IMR-90 (cell line): ENCODE measurements around the gene SLC35C1. TPM values are rescaled to one million over a fixed set of nuclear protein-coding genes. Genes with fewer than 3 reads are reported as not detected.

Experiments used
- ATAC-seq: fragments of 200-7000 bp; cut with Tn5 transposase; 2 replicates; pipeline ENCODE4 v1.9.1; 2020; ENCODE audit warnings: low read depth, mild to moderate bottlenecking, moderate library complexity
- BruUV-seq: library from RNA; stranded (reverse); fragments of 400-500 nt; replicated peaks from 2 replicates; lab custom pipeline; 2021; lab: Mats Ljungman, UMichigan
- CTCF ChIA-PET: fragments of 300-600 bp; formaldehyde crosslinking; extraction: SDS; loops from one replicate; lab custom pipeline; 2021; ENCODE audit warnings: antibody characterized with exemption; lab: Yijun Ruan, JAX
- POLR2A ChIA-PET: fragments of 300-600 bp; sonication (Branson Sonifier 250); formaldehyde crosslinking; loops from one replicate; lab custom pipeline; 2022; ENCODE audit warnings: antibody characterized with exemption; ENCODE audit not compliant: unreplicated experiment; lab: Charles Lee
- DNase-seq: peaks from one replicate; pipeline ENCODE4 v3.0.0; 2013
- H2AFZ ChIP-seq: replicated peaks from 2 replicates; pipeline ENCODE3; 2013; ENCODE audit warnings: low read length, mild to moderate bottlenecking; ENCODE audit not compliant: poor library complexity
- H2AK5ac ChIP-seq: 2 replicates; pipeline ENCODE4 v1.6.1; 2013; ENCODE audit warnings: low read depth, low read length, inconsistent platforms
- H2AK9ac ChIP-seq: replicated peaks from 2 replicates; pipeline ENCODE3; 2013; ENCODE audit warnings: mild to moderate bottlenecking, low read depth, low read length, moderate library complexity; ENCODE audit not compliant: poor library complexity
- H2BK120ac ChIP-seq: 2 replicates; pipeline ENCODE4 v1.6.1; 2013; ENCODE audit warnings: low read depth, low read length, inconsistent platforms
- H2BK15ac ChIP-seq: 3 replicates; pipeline ENCODE4 v1.6.1; 2013; ENCODE audit warnings: low read depth, low read length, inconsistent platforms
- H2BK20ac ChIP-seq: 2 replicates; pipeline ENCODE4 v1.6.1; 2013; ENCODE audit warnings: low read depth, mild to moderate bottlenecking, inconsistent platforms, low read length, moderate library complexity
- H2BK5ac ChIP-seq: 2 replicates; pipeline ENCODE4 v1.6.1; 2013; ENCODE audit warnings: mild to moderate bottlenecking, low read depth, low read length, inconsistent platforms; ENCODE audit not compliant: poor library complexity, severe bottlenecking
- H3K14ac ChIP-seq: replicated peaks from 2 replicates; pipeline ENCODE4 v1.6.1; 2013; ENCODE audit warnings: low read depth, low read length, inconsistent platforms
- H3K18ac ChIP-seq: 2 replicates; pipeline ENCODE4 v1.6.1; 2013; ENCODE audit warnings: low read depth, low read length, control low read depth
- H3K23ac ChIP-seq: 2 replicates; pipeline ENCODE4 v1.6.1; 2013; ENCODE audit warnings: low read depth, low read length, inconsistent platforms
- H3K27ac ChIP-seq: 2 replicates; pipeline ENCODE4 v1.5.1; 2013; ENCODE audit warnings: mild to moderate bottlenecking, control low read depth, low read length; ENCODE audit not compliant: insufficient read depth
- H3K27me3 ChIP-seq: 2 replicates; pipeline ENCODE4 v1.6.1; 2013; ENCODE audit warnings: low read length; ENCODE audit not compliant: control insufficient read depth, insufficient read depth
- H3K36me3 ChIP-seq: 2 replicates; pipeline ENCODE4 v1.6.1; 2013; ENCODE audit warnings: low read length, mixed read lengths; ENCODE audit not compliant: control insufficient read depth, insufficient read depth
- H3K4ac ChIP-seq: 2 replicates; pipeline ENCODE4 v1.6.1; 2013; ENCODE audit warnings: low read depth, low read length, inconsistent platforms
- H3K4me1 ChIP-seq: 2 replicates; pipeline ENCODE4 v1.6.1; 2013; ENCODE audit warnings: low read length, mixed read lengths; ENCODE audit not compliant: control insufficient read depth, insufficient read depth
- H3K4me2 ChIP-seq: 2 replicates; pipeline ENCODE4 v1.6.1; 2013; ENCODE audit warnings: low read depth, mild to moderate bottlenecking, control low read depth, low read length, moderate library complexity
- H3K4me3 ChIP-seq: 2 replicates; pipeline ENCODE4 v1.5.1; 2013; ENCODE audit warnings: low read depth, mild to moderate bottlenecking, control low read depth, low read length, moderate library complexity; ENCODE audit not compliant: insufficient read depth
- H3K56ac ChIP-seq: 2 replicates; pipeline ENCODE4 v1.6.1; 2013; ENCODE audit warnings: low read length, inconsistent platforms; ENCODE audit not compliant: insufficient read depth; ENCODE audit errors: extremely low read depth
- H3K79me1 ChIP-seq, 2 experiments: 2 replicates each; pipeline ENCODE4 v1.6.1; 2013; ENCODE audit warnings: low read length in 2 of 2, inconsistent platforms in 1 of 2, low read depth in 1 of 2
- H3K9ac ChIP-seq: 2 replicates; pipeline ENCODE4 v1.6.1; 2013; ENCODE audit warnings: low read depth, low read length, control low read depth
- H3K9me1 ChIP-seq: 2 replicates; pipeline ENCODE4 v1.6.1; 2013; ENCODE audit warnings: low read length, inconsistent platforms; ENCODE audit not compliant: insufficient read depth
- H3K9me3 ChIP-seq: 2 replicates; pipeline ENCODE4 v1.6.1; 2013; ENCODE audit warnings: low read length; ENCODE audit not compliant: control insufficient read depth, insufficient read depth
- H4K20me1 ChIP-seq: 2 replicates; pipeline ENCODE4 v1.6.1; 2013; ENCODE audit warnings: low read length, inconsistent platforms; ENCODE audit not compliant: insufficient read depth
- H4K5ac ChIP-seq: 2 replicates; pipeline ENCODE4 v1.6.1; 2013; ENCODE audit warnings: mild to moderate bottlenecking, low read depth, low read length, control low read depth
- H4K8ac ChIP-seq, 2 experiments: 2 replicates each; pipeline ENCODE4 v1.6.1; 2013; ENCODE audit warnings: low read depth in 2 of 2, low read length in 2 of 2, control low read depth in 1 of 2, inconsistent platforms in 1 of 2
- H4K91ac ChIP-seq: 2 replicates; pipeline ENCODE4 v1.6.1; 2013; ENCODE audit warnings: low read depth, low read length, inconsistent platforms; ENCODE audit not compliant: insufficient read depth
- BHLHE40 ChIP-seq: fragments of 150-350 bp; IDR thresholded peaks from 2 replicates; pipeline ENCODE4 v1.6.1; 2016; ENCODE audit warnings: mild to moderate bottlenecking, low read depth, low read length
- CEBPB ChIP-seq: IDR thresholded peaks from 2 replicates; pipeline ENCODE4 v1.6.1; 2012; ENCODE audit warnings: low read depth, low read length, improper control_type of control experiment
- CHD1 ChIP-seq: IDR thresholded peaks from 2 replicates; pipeline ENCODE4 v1.6.1; 2012; ENCODE audit warnings: low read depth, low read length, improper control_type of control experiment
- FOS ChIP-seq: fragments of 150-350 bp; IDR thresholded peaks from 2 replicates; pipeline ENCODE4 v1.6.1; 2016; ENCODE audit warnings: low read depth, low read length
- MAFK ChIP-seq: IDR thresholded peaks from 2 replicates; pipeline ENCODE4 v1.6.1; 2012; ENCODE audit warnings: low read depth, low read length, improper control_type of control experiment
- MAZ ChIP-seq: IDR thresholded peaks from 2 replicates; pipeline ENCODE4 v1.6.1; 2012; ENCODE audit warnings: low read depth, mild to moderate bottlenecking, low read length, improper control_type of control experiment, moderate library complexity, borderline replicate concordance
- MXI1 ChIP-seq: IDR thresholded peaks from 2 replicates; pipeline ENCODE4 v1.6.1; 2012; ENCODE audit warnings: low read depth, mild to moderate bottlenecking, low read length, moderate library complexity, borderline replicate concordance
- NFE2L2 ChIP-seq: fragments of 150-350 bp; IDR thresholded peaks from 2 replicates; pipeline ENCODE4 v1.6.1; 2016; ENCODE audit warnings: low read depth, mild to moderate bottlenecking, low read length
- POLR2A ChIP-seq: IDR thresholded peaks from 2 replicates; pipeline ENCODE4 v1.6.1; 2012; ENCODE audit warnings: mild to moderate bottlenecking, low read depth, low read length
- RAD21 ChIP-seq: IDR thresholded peaks from 2 replicates; pipeline ENCODE4 v1.6.1; 2012; ENCODE audit warnings: low read length, improper control_type of control experiment
- RCOR1 ChIP-seq: IDR thresholded peaks from 2 replicates; pipeline ENCODE4 v1.6.1; 2012; ENCODE audit warnings: mild to moderate bottlenecking, low read length, improper control_type of control experiment; ENCODE audit not compliant: insufficient replicate concordance
- RFX5 ChIP-seq: IDR thresholded peaks from 2 replicates; pipeline ENCODE4 v1.8.0; 2012; ENCODE audit warnings: low read depth, mild to moderate bottlenecking, low read length, moderate library complexity
- SMC3 ChIP-seq: fragments of 150-350 bp; IDR thresholded peaks from 2 replicates; pipeline ENCODE4 v1.6.1; 2016; ENCODE audit warnings: low read depth, mild to moderate bottlenecking, antibody characterized with exemption, low read length, moderate library complexity
- USF2 ChIP-seq: fragments of 150-350 bp; IDR thresholded peaks from 2 replicates; pipeline ENCODE4 v1.6.1; 2017; ENCODE audit warnings: mild to moderate bottlenecking, antibody characterized with exemption, low read length, low read depth
- WGBS, 2 experiments: methylation state at CpG; one replicate each; pipeline versions ENCODE4 v1.1.5 to v1.1.7; 2013; ENCODE audit warnings: missing lambda C conversion rate in 2 of 2; ENCODE audit not compliant: insufficient read length in 1 of 2; ENCODE audit errors: extremely low coverage in 2 of 2; 5-methylcytosine and 5-hydroxymethylcytosine counted together
- dilution Hi-C: fragments of 300-500 bp; cut with HindIII; formaldehyde crosslinking; loops from one replicate; pipeline ENCODE4 v1.14.3; 2018; ENCODE audit warnings: low sequenced_read_pairs; ENCODE audit not compliant: unreplicated experiment
- in situ Hi-C: fragments of 300-500 bp; cut with MboI; formaldehyde crosslinking; loops from 3 replicates; pipeline ENCODE4 v1.14.3; 2019; ENCODE audit warnings: low sequenced_read_pairs, inconsistent platforms, mixed read lengths
- intact Hi-C: fragments of 100-400 bp; cut with micrococcal nuclease; formaldehyde crosslinking; loops from 2 replicates; pipeline ENCODE4 v1.10.0; 2022
- polyA plus RNA-seq, 3 experiments: library from polyadenylated mRNA; depleted of rRNA; stranded (reverse); fragments of >200 nt; gene quantifications; 2 replicates each; pipeline ENCODE4 v1.2.3, GENCODE V29; 2012; ENCODE audit warnings: low replicate concordance in 1 of 3
- total RNA-seq: library from RNA; depleted of rRNA; stranded (reverse); fragments of >200 nt; gene quantifications from 2 replicates; pipeline ENCODE4 v1.2.3, GENCODE V29; 2012
- TF ChIP-seq, protein P1 (sequence below): conservative IDR thresholded peaks from 2 replicates; pipeline ENCODE4 v1.5.1; 2012; ENCODE audit warnings: mild to moderate bottlenecking, low read depth, low read length, improper control_type of control experiment
- TF ChIP-seq, protein P2 (sequence below): fragments of 150-350 bp; IDR thresholded peaks from 2 replicates; pipeline ENCODE4 v1.6.1; 2016; ENCODE audit warnings: low read depth, mild to moderate bottlenecking, low read length, moderate library complexity, borderline replicate concordance

The SLC35C1 gene
- total and polyA plus RNA-seq, 2 of the 4 experiments (the other 2 are of a cell fraction): 4.3 to 27.1 TPM

- H2BK15ac ChIP-seq: no peak overlapping the region
- H4K91ac ChIP-seq: no peak overlapping the region
- no peaks in the 10 kb centered on the region for H4K20me1 ChIP-seq
- ATAC-seq: no peak
- no peak overlapping the region for H2AFZ ChIP-seq
- intact Hi-C loops (loop anchor here (5.0 kb wide), 1 partner anchor 384 kb away; no protein-coding TSS in a partner anchor), dilution Hi-C loops (no loop called here), in situ Hi-C loops (no loop called here)
- H3K18ac ChIP-seq: no peak overlapping the region
- TF ChIP-seq, protein P1, sequence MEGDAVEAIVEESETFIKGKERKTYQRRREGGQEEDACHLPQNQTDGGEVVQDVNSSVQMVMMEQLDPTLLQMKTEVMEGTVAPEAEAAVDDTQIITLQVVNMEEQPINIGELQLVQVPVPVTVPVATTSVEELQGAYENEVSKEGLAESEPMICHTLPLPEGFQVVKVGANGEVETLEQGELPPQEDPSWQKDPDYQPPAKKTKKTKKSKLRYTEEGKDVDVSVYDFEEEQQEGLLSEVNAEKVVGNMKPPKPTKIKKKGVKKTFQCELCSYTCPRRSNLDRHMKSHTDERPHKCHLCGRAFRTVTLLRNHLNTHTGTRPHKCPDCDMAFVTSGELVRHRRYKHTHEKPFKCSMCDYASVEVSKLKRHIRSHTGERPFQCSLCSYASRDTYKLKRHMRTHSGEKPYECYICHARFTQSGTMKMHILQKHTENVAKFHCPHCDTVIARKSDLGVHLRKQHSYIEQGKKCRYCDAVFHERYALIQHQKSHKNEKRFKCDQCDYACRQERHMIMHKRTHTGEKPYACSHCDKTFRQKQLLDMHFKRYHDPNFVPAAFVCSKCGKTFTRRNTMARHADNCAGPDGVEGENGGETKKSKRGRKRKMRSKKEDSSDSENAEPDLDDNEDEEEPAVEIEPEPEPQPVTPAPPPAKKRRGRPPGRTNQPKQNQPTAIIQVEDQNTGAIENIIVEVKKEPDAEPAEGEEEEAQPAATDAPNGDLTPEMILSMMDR: no peak
- TF ChIP-seq RFX5 (no peak), MAZ (no peak), FOS (no peak), RAD21 (no peak), SMC3 (no peak), USF2 (no peak), BHLHE40 (no peak), POLR2A (no peak), MXI1 (no peak), NFE2L2 (no peak), RCOR1 (no peak), MAFK (no peak), CEBPB (no peak), CHD1 (no peak)
- TF ChIP-seq, protein P2, sequence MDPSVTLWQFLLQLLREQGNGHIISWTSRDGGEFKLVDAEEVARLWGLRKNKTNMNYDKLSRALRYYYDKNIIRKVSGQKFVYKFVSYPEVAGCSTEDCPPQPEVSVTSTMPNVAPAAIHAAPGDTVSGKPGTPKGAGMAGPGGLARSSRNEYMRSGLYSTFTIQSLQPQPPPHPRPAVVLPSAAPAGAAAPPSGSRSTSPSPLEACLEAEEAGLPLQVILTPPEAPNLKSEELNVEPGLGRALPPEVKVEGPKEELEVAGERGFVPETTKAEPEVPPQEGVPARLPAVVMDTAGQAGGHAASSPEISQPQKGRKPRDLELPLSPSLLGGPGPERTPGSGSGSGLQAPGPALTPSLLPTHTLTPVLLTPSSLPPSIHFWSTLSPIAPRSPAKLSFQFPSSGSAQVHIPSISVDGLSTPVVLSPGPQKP: no peak
- no peak overlapping the region for H3K56ac ChIP-seq
- no peak overlapping the region for H2BK5ac ChIP-seq
- no peak overlapping the region for H3K9ac ChIP-seq
- no peak overlapping the region for H2BK120ac ChIP-seq
- H2AK5ac ChIP-seq: no peak overlapping the region
- H3K4me1 ChIP-seq: no peaks in the 10 kb centered on the region
- H3K27me3 ChIP-seq: peaks cover 8% of the 10 kb centered on the region
- DNase-seq: no peak
- H2BK20ac ChIP-seq: no peak overlapping the region
- H3K36me3 ChIP-seq: no peaks in the 10 kb centered on the region
- no peak overlapping the region for H3K27ac ChIP-seq
- ChIA-PET CTCF (interaction anchor here (1.2 kb wide), 1 partner anchor 10 kb away, joined by 4 read pairs; no protein-coding TSS in a partner anchor), POLR2A (no interaction called here)
- H3K4me3 ChIP-seq: no peak overlapping the region
- H3K4me2 ChIP-seq: no peak overlapping the region
- BruUV-seq: no TSS peak
- no peak overlapping the region for H2AK9ac ChIP-seq
- H4K5ac ChIP-seq: no peak overlapping the region
- no peak overlapping the region for H4K8ac ChIP-seq
- H3K9me1 ChIP-seq: no peaks in the 10 kb centered on the region; the same call in 1 of the 2 replicates
- no peak overlapping the region for H3K23ac ChIP-seq
- WGBS, 2 experiments: no CpG with 5 or more reads among the region's 6 CpGs
- no peaks in the 10 kb centered on the region for H3K9me3 ChIP-seq
- H3K4ac ChIP-seq: no peak overlapping the region
- H3K14ac ChIP-seq: no peak overlapping the region
- no peaks in the 10 kb centered on the region for H3K79me1 ChIP-seq
Observed at GRCh38 chr11:45761659-45762058, 43.3 kb upstream of the SLC35C1 start.
